GM12878 (cell line): ENCODE results near the gene AP1M2. TPM values are rescaled to one million over a fixed set of nuclear protein-coding genes. Genes with fewer than 3 reads are reported as not detected.
A peak's percentile ranks its signal among the peaks of the same experiment; 100 is the strongest.

Experiments used
- BHLHE40 ChIP-seq, 2 experiments: fragments of 450-650 bp in 1 of 2; IDR thresholded peaks; 2 replicates each; pipeline ENCODE4 v1.6.1; 2011 to 2017; ENCODE audit warnings: low read depth in 2 of 2, borderline replicate concordance in 1 of 2, improper control_type of control experiment in 1 of 2, low read length in 1 of 2, mild to moderate bottlenecking in 1 of 2
- CBFB ChIP-seq: IDR thresholded peaks from 2 replicates; pipeline ENCODE4 v1.6.1; 2016; ENCODE audit warnings: antibody characterized with exemption, low read depth
- CBX3 ChIP-seq: fragments of 200-600 bp; sonication (generic); IDR thresholded peaks from 2 replicates; pipeline ENCODE4 v1.6.1; 2016; ENCODE audit warnings: low read depth, borderline replicate concordance
- ELK1 ChIP-seq: IDR thresholded peaks from 2 replicates; pipeline ENCODE4 v1.6.1; 2012; ENCODE audit warnings: low read depth, low read length, improper control_type of control experiment
- EZH2 ChIP-seq: IDR thresholded peaks from 2 replicates; pipeline ENCODE4 v1.6.1; 2012; ENCODE audit warnings: low read depth, mild to moderate bottlenecking, control low read depth, inconsistent platforms, low read length, borderline replicate concordance; ENCODE audit not compliant: control insufficient read depth
- HDAC6 ChIP-seq: fragments of 200-600 bp; sonication (generic); IDR thresholded peaks from one replicate; pipeline ENCODE4 v1.8.0; 2017; ENCODE audit warnings: antibody characterized with exemption; ENCODE audit not compliant: unreplicated experiment
- IRF5 ChIP-seq: fragments of 450-650 bp; IDR thresholded peaks from 2 replicates; pipeline ENCODE4 v1.6.1; 2017; ENCODE audit warnings: borderline replicate concordance
- KLF5 ChIP-seq: fragments of 450-650 bp; IDR thresholded peaks from 2 replicates; pipeline ENCODE4 v1.6.1; 2014; ENCODE audit warnings: mild to moderate bottlenecking; ENCODE audit not compliant: partially characterized antibody
- MEF2B ChIP-seq: fragments of 450-650 bp; IDR thresholded peaks from 2 replicates; pipeline ENCODE4 v1.6.1; 2018; ENCODE audit warnings: mild to moderate bottlenecking, moderate library complexity; ENCODE audit not compliant: partially characterized antibody, poor library complexity, severe bottlenecking
- PRDM15 ChIP-seq: fragments of 450-650 bp; formaldehyde crosslinking; IDR thresholded peaks from 2 replicates; pipeline ENCODE4 v1.4.0; 2020; ENCODE audit warnings: mild to moderate bottlenecking, moderate library complexity
- RBBP5 ChIP-seq: fragments of 200-600 bp; sonication (generic); conservative IDR thresholded peaks from 2 replicates; pipeline ENCODE4 v1.6.1; 2016
- RELB ChIP-seq: fragments of 450-650 bp; IDR thresholded peaks from 2 replicates; pipeline ENCODE4 v1.6.1; 2017; ENCODE audit warnings: low read depth, mild to moderate bottlenecking, moderate library complexity
- SMAD5 ChIP-seq: IDR thresholded peaks from 2 replicates; pipeline ENCODE4 v1.6.1; 2016; ENCODE audit warnings: antibody characterized with exemption, low read depth
- SREBF1 ChIP-seq: IDR thresholded peaks from 2 replicates; pipeline ENCODE4 v1.6.1; 2012; ENCODE audit warnings: mild to moderate bottlenecking, low read length
- TAF1 ChIP-seq: IDR thresholded peaks from 2 replicates; pipeline ENCODE4 v1.6.1; 2011; ENCODE audit warnings: mild to moderate bottlenecking, low read depth, low read length, borderline replicate concordance
- ZNF687 ChIP-seq: fragments of 450-650 bp; IDR thresholded peaks from 2 replicates; pipeline ENCODE4 v1.6.1; 2017; ENCODE audit warnings: mild to moderate bottlenecking, moderate library complexity
- ZZZ3 ChIP-seq: IDR thresholded peaks from 2 replicates; pipeline ENCODE4 v1.6.1; 2011; ENCODE audit warnings: low read depth; ENCODE audit not compliant: control insufficient read depth, insufficient read length
- polyA plus RNA-seq, 11 experiments: library from polyadenylated mRNA; depleted of rRNA in 4 of 11; unstranded in 6 of 11; stranded (reverse) in 5 of 11; fragments of >200 nt; fragmentation: Nextera tagmentation in 4 of 11; fragmentation: Illumina TruSeq in 1 of 11; extraction: Ambion mirVana in 4 of 11; extraction: Trizol in 1 of 11; gene quantifications; 1 replicate in 1 of 11; 2 replicates in 10 of 11; pipeline versions ENCODE4 v1.2.1 to v1.2.3, GENCODE V29; 2011 to 2016; ENCODE audit warnings: inconsistent platforms in 2 of 11, missing spikeins in 2 of 11, low read depth in 1 of 11
- total RNA-seq, 4 experiments: library from RNA; depleted of rRNA in 3 of 4; stranded (reverse); fragments of >200 nt in 3 of 4; fragmentation: Illumina TruSeq in 1 of 4; extraction: Trizol in 1 of 4; gene quantifications; 2 replicates each; pipeline versions ENCODE4 v1.2.1 to v1.2.3, GENCODE V29; 2013 to 2021

AP1M2 gene
- total and polyA plus RNA-seq, 10 of the 15 experiments (the other 5 are each of a cell fraction or from before 2014, with no cell fraction given), result 0.72 TPM; not detected in 9

- no peak for TF ChIP-seq RELB
- TF ChIP-seq SREBF1, result no peak
- TF ChIP-seq RBBP5, result no peak
- no peak for TF ChIP-seq ZNF687
- TF ChIP-seq HDAC6, result no peak
- TF ChIP-seq CBX3, result no peak
- TF ChIP-seq TAF1, result no peak
- no peak for TF ChIP-seq MEF2B
- no peak for TF ChIP-seq PRDM15 (CRISPR knock-in tag)
- TF ChIP-seq ELK1, result no peak; the same call in 1 of the 2 replicates
- no peak for TF ChIP-seq KLF5
- no peak for TF ChIP-seq ZZZ3
- no peak for TF ChIP-seq CBFB
- TF ChIP-seq EZH2, result no peak
- no peak for TF ChIP-seq IRF5
- TF ChIP-seq BHLHE40 (IDR thresholded peaks at IDR 0.05; ENCODE audit: borderline replicate concordance in 1 of 2, low read depth in 2 of 2, low read length in 1 of 2), result 0 out of 4 replicates have a peak, but pooled peaks of 1 of the 2 experiments have one; percentile 23
- no peak for TF ChIP-seq SMAD5
These were observed 6.0 kb downstream of the AP1M2 start (continued) for GRCh38 chr19:10580979-10581631.
